ENCODE data around the gene CYB5RL. TPM values are rescaled to one million over a fixed set of nuclear protein-coding genes. Genes with fewer than 3 reads are reported as not detected.

The CYB5RL gene
- total RNA-seq, 1 experiment from 2014 or later: 12.9 TPM

DNA sequence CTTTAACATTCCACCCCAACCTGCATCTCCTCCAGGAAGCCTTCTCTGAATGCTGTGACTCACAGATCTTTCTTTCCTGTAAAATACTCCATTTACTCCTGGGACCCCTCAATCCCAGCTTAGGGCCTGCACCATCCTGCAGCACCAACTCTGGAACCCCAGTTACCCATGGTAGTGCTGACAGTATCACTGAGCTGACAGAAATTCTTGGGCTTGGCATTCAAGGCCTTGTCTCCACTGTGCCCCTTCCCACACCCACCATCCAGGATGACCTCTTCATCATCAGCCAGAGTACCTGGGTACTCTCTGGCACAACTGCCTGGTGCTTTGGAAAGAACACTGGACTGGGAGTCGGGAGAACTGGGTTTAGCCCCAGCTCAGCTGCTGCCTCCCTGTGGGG lies 8.3 kb downstream of the CYB5RL start:
- no peak for DNase-seq
- Mint-ChIP-seq H3K4me3 (ENCODE audit: low read depth, unreplicated experiment) (no peak overlapping the region), H3K9me3 (ENCODE audit: low read depth, unreplicated experiment) (no peaks in the 10 kb centered on the region), H3K36me3 (ENCODE audit: insufficient read depth, unreplicated experiment) (no peaks in the 10 kb centered on the region), H3K27ac (ENCODE audit: unreplicated experiment) (no peak overlapping the region), H3K27me3 (ENCODE audit: unreplicated experiment) (no peaks in the 10 kb centered on the region), H3K4me1 (ENCODE audit: low read depth, unreplicated experiment) (no peaks in the 10 kb centered on the region)
- BruUV-seq (replicated peaks): no TSS peak
- TF ChIP-seq, protein P1, sequence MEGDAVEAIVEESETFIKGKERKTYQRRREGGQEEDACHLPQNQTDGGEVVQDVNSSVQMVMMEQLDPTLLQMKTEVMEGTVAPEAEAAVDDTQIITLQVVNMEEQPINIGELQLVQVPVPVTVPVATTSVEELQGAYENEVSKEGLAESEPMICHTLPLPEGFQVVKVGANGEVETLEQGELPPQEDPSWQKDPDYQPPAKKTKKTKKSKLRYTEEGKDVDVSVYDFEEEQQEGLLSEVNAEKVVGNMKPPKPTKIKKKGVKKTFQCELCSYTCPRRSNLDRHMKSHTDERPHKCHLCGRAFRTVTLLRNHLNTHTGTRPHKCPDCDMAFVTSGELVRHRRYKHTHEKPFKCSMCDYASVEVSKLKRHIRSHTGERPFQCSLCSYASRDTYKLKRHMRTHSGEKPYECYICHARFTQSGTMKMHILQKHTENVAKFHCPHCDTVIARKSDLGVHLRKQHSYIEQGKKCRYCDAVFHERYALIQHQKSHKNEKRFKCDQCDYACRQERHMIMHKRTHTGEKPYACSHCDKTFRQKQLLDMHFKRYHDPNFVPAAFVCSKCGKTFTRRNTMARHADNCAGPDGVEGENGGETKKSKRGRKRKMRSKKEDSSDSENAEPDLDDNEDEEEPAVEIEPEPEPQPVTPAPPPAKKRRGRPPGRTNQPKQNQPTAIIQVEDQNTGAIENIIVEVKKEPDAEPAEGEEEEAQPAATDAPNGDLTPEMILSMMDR (IDR thresholded peaks at IDR 0.05; ENCODE audit: unreplicated experiment): no peak
- intact Hi-C loops (cut with micrococcal nuclease; ENCODE audit: unreplicated experiment): no loop called here
- CTCF ChIA-PET: no interaction called here

DNA sequence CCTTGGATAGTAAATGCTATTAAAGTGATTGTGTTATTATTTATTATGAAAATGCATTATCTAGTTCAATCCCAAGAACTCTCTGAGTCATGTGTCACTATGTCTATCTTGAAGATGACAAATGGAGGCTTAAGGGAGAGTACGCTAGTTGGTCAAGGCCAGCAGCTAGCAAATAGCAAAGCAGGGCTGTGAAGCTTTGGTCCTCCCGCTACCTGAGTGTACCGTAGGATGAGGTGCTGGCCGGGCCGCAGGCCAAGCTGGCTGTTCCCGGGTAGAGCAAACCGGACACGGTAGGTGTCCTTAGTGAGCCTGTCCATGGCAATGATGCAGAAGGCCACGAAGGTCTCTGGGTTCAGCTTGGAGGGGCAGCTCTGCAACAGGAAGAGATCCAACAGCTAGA lies 9.3 kb downstream of the CYB5RL start:
- H3K36me3 Mint-ChIP-seq (ENCODE audit: insufficient read depth, unreplicated experiment): no peaks in the 10 kb centered on the region
- TF ChIP-seq, protein P1 (IDR thresholded peaks at IDR 0.05; ENCODE audit: unreplicated experiment): no peak
- BruUV-seq (replicated peaks): no TSS peak
- H3K4me3 Mint-ChIP-seq (ENCODE audit: low read depth, unreplicated experiment): no peak overlapping the region
- intact Hi-C loops (cut with micrococcal nuclease; ENCODE audit: unreplicated experiment): no loop called here
- H3K27me3 Mint-ChIP-seq (ENCODE audit: unreplicated experiment): no peaks in the 10 kb centered on the region
- H3K27ac Mint-ChIP-seq (ENCODE audit: unreplicated experiment): no peak overlapping the region
- H3K9me3 Mint-ChIP-seq (ENCODE audit: low read depth, unreplicated experiment): no peaks in the 10 kb centered on the region
- DNase-seq: no peak
- no peaks in the 10 kb centered on the region for H3K4me1 Mint-ChIP-seq (ENCODE audit: low read depth, unreplicated experiment)
- CTCF ChIA-PET: interaction anchor here (1.3 kb wide), 1 partner anchor 9 kb away, joined by 3 read pairs; the partner anchor contains the start of genes CYB5RL and MRPL37

DNA sequence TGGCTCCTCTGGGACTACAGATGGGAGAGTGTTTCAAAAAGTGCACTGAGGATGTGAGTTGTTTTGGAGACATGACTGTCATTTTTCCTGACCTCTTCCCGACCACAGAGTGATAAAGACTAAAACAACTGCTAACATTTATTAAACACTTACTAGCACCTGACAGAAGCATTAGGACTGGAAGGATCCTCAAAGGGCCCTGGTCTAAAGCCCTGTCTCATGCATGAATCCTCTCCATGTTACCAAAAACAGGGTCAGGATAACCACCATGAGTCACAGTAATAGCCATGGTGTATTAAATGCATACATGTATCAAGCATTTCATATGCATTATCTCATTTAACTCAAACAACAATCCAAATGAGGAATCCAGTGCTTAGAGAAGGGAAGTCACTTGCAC lies 11.5 kb downstream of the CYB5RL start:
- BruUV-seq (replicated peaks): no TSS peak
- CTCF ChIA-PET: no interaction called here
- Mint-ChIP-seq H3K4me3 (ENCODE audit: low read depth, unreplicated experiment) (no peak overlapping the region), H3K27me3 (ENCODE audit: unreplicated experiment) (no peaks in the 10 kb centered on the region), H3K4me1 (ENCODE audit: low read depth, unreplicated experiment) (no peaks in the 10 kb centered on the region), H3K27ac (ENCODE audit: unreplicated experiment) (no peak overlapping the region), H3K9me3 (ENCODE audit: low read depth, unreplicated experiment) (no peaks in the 10 kb centered on the region), H3K36me3 (ENCODE audit: insufficient read depth, unreplicated experiment) (no peaks in the 10 kb centered on the region)
- TF ChIP-seq, protein P1 (IDR thresholded peaks at IDR 0.05; ENCODE audit: unreplicated experiment): no peak
- no peak for DNase-seq
- intact Hi-C loops (cut with micrococcal nuclease; ENCODE audit: unreplicated experiment): no loop called here

DNA sequence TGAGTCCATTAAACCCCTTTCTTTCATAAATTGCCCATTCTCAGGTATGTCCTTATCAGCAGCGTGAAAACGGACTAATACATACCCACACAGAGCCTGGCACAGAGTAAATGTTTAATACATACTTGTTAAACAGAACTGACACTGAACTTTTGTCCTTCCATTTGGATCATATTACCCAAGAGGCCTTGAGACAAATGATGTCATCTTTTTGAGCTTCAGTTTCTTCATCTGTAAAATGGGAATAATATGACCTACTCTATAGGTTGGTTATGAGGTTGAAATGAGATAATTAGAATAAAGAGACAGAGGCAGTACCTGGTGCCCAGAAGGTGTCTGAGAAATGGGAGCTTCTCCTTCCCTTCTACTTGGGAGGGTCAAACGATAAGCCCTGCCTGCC lies 13.8 kb downstream of the CYB5RL start:
- DNase-seq: no peak
- intact Hi-C loops (cut with micrococcal nuclease; ENCODE audit: unreplicated experiment): no loop called here
- no peaks in the 10 kb centered on the region for H3K36me3 Mint-ChIP-seq (ENCODE audit: insufficient read depth, unreplicated experiment)
- H3K4me3 Mint-ChIP-seq (ENCODE audit: low read depth, unreplicated experiment): no peak overlapping the region
- no peaks in the 10 kb centered on the region for H3K9me3 Mint-ChIP-seq (ENCODE audit: low read depth, unreplicated experiment)
- BruUV-seq (replicated peaks): no TSS peak
- TF ChIP-seq, protein P1 (IDR thresholded peaks at IDR 0.05; ENCODE audit: unreplicated experiment): no peak
- H3K27me3 Mint-ChIP-seq (ENCODE audit: unreplicated experiment): no peaks in the 10 kb centered on the region
- no peak overlapping the region for H3K27ac Mint-ChIP-seq (ENCODE audit: unreplicated experiment)
- CTCF ChIA-PET: interaction anchor here (1.4 kb wide), 1 partner anchor 14 kb away, joined by 3 read pairs; the partner anchor contains the start of genes CYB5RL and MRPL37
- no peaks in the 10 kb centered on the region for H3K4me1 Mint-ChIP-seq (ENCODE audit: low read depth, unreplicated experiment)
